HG02798 (cell line): ENCODE results near the gene FGF14.

Source experiments
- ATAC-seq: cut with Tn5 transposase; IDR thresholded peaks from one replicate; pipeline ENCODE4 v1.9.1; 2021; ENCODE audit warnings: mild to moderate bottlenecking; ENCODE audit not compliant: unreplicated experiment, poor library complexity

FGF14 gene

GRCh38 chr13:101915755-101916107 lies 486.1 kb downstream of the FGF14 start:
- no peak for ATAC-seq

GRCh38 chr13:101915331-101915730 lies 486.5 kb downstream of the FGF14 start:
- no peak for ATAC-seq

GRCh38 chr13:101911752-101912151 lies 490.1 kb downstream of the FGF14 start:
- ATAC-seq, result no peak

GRCh38 chr13:101903890-101904289 lies 498.0 kb downstream of the FGF14 start:
- no peak for ATAC-seq

GRCh38 chr13:101898676-101899075 lies 503.2 kb downstream of the FGF14 start:
- no peak for ATAC-seq

- ATAC-seq, result no peak
Measured at GRCh38 chr13:101896541-101896940, 505.3 kb downstream of the FGF14 start.

- no peak for ATAC-seq
Measured at GRCh38 chr13:101893021-101893420, 508.8 kb downstream of the FGF14 start.

GRCh38 chr13:101892296-101892695 lies 509.6 kb downstream of the FGF14 start:
- ATAC-seq, result no peak

- ATAC-seq, result no peak
Measured at GRCh38 chr13:101881593-101881992, 520.3 kb downstream of the FGF14 start.

GRCh38 chr13:101880581-101880980 lies 521.3 kb downstream of the FGF14 start:
- peak; percentile 58 for ATAC-seq

- no peak for ATAC-seq
Measured at GRCh38 chr13:101876951-101877350, 524.9 kb downstream of the FGF14 start.

GRCh38 chr13:101875717-101876393 lies 526.0 kb downstream of the FGF14 start:
- no peak for ATAC-seq

GRCh38 chr13:101875091-101875490 lies 526.8 kb downstream of the FGF14 start:
- ATAC-seq, result no peak

GRCh38 chr13:101869553-101869952 lies 532.3 kb downstream of the FGF14 start:
- peak; percentile 87 for ATAC-seq

GRCh38 chr13:101868585-101869469 lies 533.0 kb downstream of the FGF14 start:
- ATAC-seq, result peak; percentile 34

GRCh38 chr13:101866889-101867581 lies 534.8 kb downstream of the FGF14 start:
- ATAC-seq, result no peak

- ATAC-seq, result no peak
Measured at GRCh38 chr13:101858860-101859259, 543.0 kb downstream of the FGF14 start.

GRCh38 chr13:101846701-101847100 lies 555.1 kb downstream of the FGF14 start:
- no peak for ATAC-seq

GRCh38 chr13:101846249-101846648 lies 555.6 kb downstream of the FGF14 start:
- no peak for ATAC-seq

- ATAC-seq, result no peak
Measured at GRCh38 chr13:101845245-101846020, 556.4 kb downstream of the FGF14 start.
